HUES64 (cell line): ENCODE measurements around the gene CRABP1.

ENCODE experiments used
- H3K27ac ChIP-seq: 2 replicates; pipeline ENCODE4 v1.7.0; 2013; ENCODE audit warnings: low read depth, low read length, inconsistent platforms
- H3K27me3 ChIP-seq: 2 replicates; pipeline ENCODE4 v1.6.1; 2013; ENCODE audit warnings: mild to moderate bottlenecking, low read length; ENCODE audit not compliant: insufficient read depth
- H3K36me3 ChIP-seq: 2 replicates; pipeline ENCODE4 v1.6.1; 2013; ENCODE audit warnings: mild to moderate bottlenecking, low read length; ENCODE audit not compliant: insufficient read depth
- H3K4me1 ChIP-seq: 2 replicates; pipeline ENCODE4 v1.6.1; 2013; ENCODE audit warnings: mild to moderate bottlenecking, low read length, moderate library complexity; ENCODE audit not compliant: insufficient read depth
- H3K4me3 ChIP-seq: 2 replicates; pipeline ENCODE4 v1.5.1; 2013; ENCODE audit warnings: mild to moderate bottlenecking, low read length, moderate library complexity
- H3K9ac ChIP-seq: 2 replicates; pipeline ENCODE4 v1.6.1; 2013; ENCODE audit warnings: mild to moderate bottlenecking, low read depth, low read length
- H3K9me3 ChIP-seq: 2 replicates; pipeline ENCODE4 v1.6.1; 2013; ENCODE audit warnings: low read depth, low read length; ENCODE audit not compliant: insufficient read depth
- WGBS: fragments of 150-250, 120-280 bp; methylation state at CpG from one replicate; pipeline ENCODE4 v1.1.7; 2013; ENCODE audit warnings: missing lambda C conversion rate; 5-methylcytosine and 5-hydroxymethylcytosine counted together

The CRABP1 gene

DNA sequence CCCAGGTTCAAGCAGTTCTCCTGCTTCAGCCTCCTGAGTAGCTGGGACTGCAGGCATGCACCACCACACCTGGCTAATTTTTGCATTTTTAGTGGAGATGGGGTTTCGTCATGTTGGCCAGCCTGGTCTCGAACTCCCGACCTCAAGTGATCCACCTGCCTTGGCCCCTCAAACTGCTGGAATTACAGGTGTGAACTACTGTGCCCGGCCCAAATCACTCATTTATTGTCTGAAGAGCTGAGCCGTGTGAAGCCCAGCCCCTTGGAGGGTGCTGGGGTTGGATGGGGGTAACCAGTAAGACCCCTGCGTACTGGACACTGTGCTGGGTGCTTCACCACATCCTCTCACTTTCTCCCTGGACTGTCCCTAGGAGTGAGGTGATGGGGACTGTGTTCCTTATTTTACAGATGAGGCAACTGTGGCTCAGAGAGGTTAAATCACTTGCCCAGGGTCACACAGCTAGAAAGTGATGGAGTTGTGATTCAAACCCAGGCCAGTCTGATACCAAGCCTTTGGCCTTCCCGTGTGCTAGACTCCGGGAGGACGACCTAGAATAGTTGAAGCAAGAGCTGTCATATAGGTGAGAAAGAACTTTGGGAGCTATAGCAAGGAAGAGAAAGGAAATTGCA lies 56.1 kb downstream of the CRABP1 start:
- Histone ChIP-seq H3K4me3 (no peak overlapping the region), H3K4me1 (peaks cover 23% of the 10 kb centered on the region), H3K27me3 (no peaks in the 10 kb centered on the region), H3K36me3 (no peaks in the 10 kb centered on the region), H3K27ac (no peak overlapping the region), H3K9ac (no peak overlapping the region), H3K9me3 (no peaks in the 10 kb centered on the region)
- WGBS = 89% methylated on average over 8 of the region's 9 CpGs

DNA sequence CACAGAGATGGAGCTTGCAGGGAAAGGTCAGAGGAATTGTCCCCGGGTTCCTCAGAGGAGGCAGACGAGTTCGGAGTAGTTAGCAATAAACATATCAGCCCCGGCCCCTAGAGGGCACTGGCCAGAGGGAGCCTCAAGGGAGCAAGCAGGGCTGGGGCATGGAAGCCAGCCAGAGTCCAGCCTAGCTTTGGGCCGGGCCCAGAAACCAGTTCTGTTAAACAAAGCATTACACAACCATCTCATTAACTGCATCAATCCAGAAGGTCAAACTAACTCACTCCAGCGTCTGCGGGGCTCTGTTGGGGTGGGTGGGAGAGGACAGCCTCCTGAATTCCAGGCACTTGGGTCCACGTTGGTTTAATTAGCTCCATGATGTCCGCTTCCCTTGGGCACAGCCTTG lies 56.8 kb downstream of the CRABP1 start:
- H3K4me3 ChIP-seq = no peak overlapping the region
- 89% methylated on average over 9 of the region's 9 CpGs for WGBS
- H3K27ac ChIP-seq = no peak overlapping the region
- H3K9ac ChIP-seq = no peak overlapping the region
- H3K36me3 ChIP-seq = no peaks in the 10 kb centered on the region
- no peaks in the 10 kb centered on the region for H3K9me3 ChIP-seq
- no peaks in the 10 kb centered on the region for H3K27me3 ChIP-seq
- peaks cover 23% of the 10 kb centered on the region for H3K4me1 ChIP-seq

DNA sequence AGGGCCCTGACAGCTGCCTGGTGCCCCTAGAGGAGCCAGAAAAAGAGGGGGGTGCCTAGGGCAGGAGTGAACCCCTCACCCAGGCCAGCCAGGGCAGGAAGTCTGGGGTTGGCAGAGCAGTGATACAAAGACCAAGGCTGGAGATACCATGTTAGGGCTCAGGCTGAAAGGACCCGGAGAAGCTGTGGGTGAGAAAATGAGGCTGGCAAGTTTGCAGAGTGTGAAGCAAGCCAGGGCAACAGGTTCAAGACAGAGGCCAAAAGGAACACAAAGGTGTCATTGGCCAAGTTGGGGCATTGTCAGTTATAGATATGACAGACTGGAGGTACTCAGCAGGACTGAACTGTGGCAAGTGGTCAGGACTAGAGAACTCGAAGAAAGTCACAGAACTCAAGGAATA lies 57.2 kb downstream of the CRABP1 start:
- Histone ChIP-seq H3K27ac (no peak overlapping the region), H3K36me3 (no peaks in the 10 kb centered on the region), H3K9me3 (no peaks in the 10 kb centered on the region), H3K27me3 (no peaks in the 10 kb centered on the region), H3K9ac (no peak overlapping the region), H3K4me3 (no peak overlapping the region), H3K4me1 (peaks cover 23% of the 10 kb centered on the region)
- 93% methylated on average over 2 of the region's 2 CpGs for WGBS
